RWPE2 (cell line): ENCODE measurements around the gene AIMP2.
"Not testable (repeated sequence)": the region's sequence is repeated elsewhere in the genome, so short reads cannot be mapped to it uniquely, and the experiment has no call there.

ENCODE experiments used
- ATAC-seq: fragments of 200-7000 bp; cut with Tn5 transposase; 3 replicates; pipeline ENCODE4 v1.9.1; 2021; ENCODE audit warnings: low read depth
- DNase-seq: peaks from one replicate; pipeline ENCODE4 v3.0.0-alpha.2; 2020; ENCODE audit warnings: low spot score
- H3K27ac ChIP-seq: fragments of 450-650 bp; 2 replicates; pipeline ENCODE4 v1.5.1; 2017; ENCODE audit warnings: mild to moderate bottlenecking; ENCODE audit not compliant: poor library complexity, severe bottlenecking
- H3K27me3 ChIP-seq: fragments of 250-450 bp; sonication (Bioruptor Pico); 2 replicates; pipeline ENCODE4 v1.5.1; 2021; ENCODE audit warnings: mild to moderate bottlenecking, moderate library complexity; ENCODE audit not compliant: insufficient read depth, poor library complexity, severe bottlenecking
- H3K36me3 ChIP-seq: fragments of 250-450 bp; sonication (Bioruptor Pico); 2 replicates; pipeline ENCODE4 v1.5.1; 2020; ENCODE audit warnings: low read depth, mild to moderate bottlenecking, moderate library complexity
- H3K4me1 ChIP-seq: fragments of 250-450 bp; sonication (Bioruptor Pico); 2 replicates; pipeline ENCODE4 v1.5.1; 2021; ENCODE audit warnings: mild to moderate bottlenecking, moderate library complexity; ENCODE audit not compliant: insufficient read depth, poor library complexity, severe bottlenecking
- H3K4me3 ChIP-seq: fragments of 250-450 bp; sonication (Bioruptor Pico); 2 replicates; pipeline ENCODE4 v1.5.1; 2021; ENCODE audit warnings: mild to moderate bottlenecking, moderate library complexity; ENCODE audit not compliant: severe bottlenecking
- H3K9me3 ChIP-seq: fragments of 250-450 bp; sonication (Bioruptor Pico); 2 replicates; pipeline ENCODE4 v1.5.1; 2021; ENCODE audit warnings: mild to moderate bottlenecking, moderate library complexity; ENCODE audit not compliant: severe bottlenecking
- CTCF ChIP-seq: fragments of 450-650 bp; IDR thresholded peaks from one replicate; pipeline ENCODE4 v1.5.1; 2017; ENCODE audit warnings: mild to moderate bottlenecking, moderate library complexity; ENCODE audit not compliant: poor library complexity, severe bottlenecking

Gene AIMP2

GRCh38 chr7:5997210-5997808 is 11.8 kb upstream of the AIMP2 start:
- peaks cover 80% of the 10 kb centered on the region for H3K36me3 ChIP-seq
- peaks cover 10% of the 10 kb centered on the region for H3K4me1 ChIP-seq
- H3K9me3 ChIP-seq = no peaks in the 10 kb centered on the region
- H3K27ac ChIP-seq = no peak overlapping the region
- ATAC-seq (peak; percentile 38; the same call in 1 of the 3 replicates), DNase-seq (no peak)
- H3K4me3 ChIP-seq = no peak overlapping the region
- H3K27me3 ChIP-seq = no peaks in the 10 kb centered on the region
- TF ChIP-seq CTCF = peak; percentile 78

- ATAC-seq = no peak
- H3K4me1 ChIP-seq = no peaks in the 10 kb centered on the region
- peaks cover 26% of the 10 kb centered on the region for H3K36me3 ChIP-seq
- H3K9me3 ChIP-seq = no peaks in the 10 kb centered on the region
- no peak overlapping the region for H3K27ac ChIP-seq
- no peak overlapping the region for H3K4me3 ChIP-seq
- no peak for TF ChIP-seq CTCF
- DNase-seq = no peak
- no peaks in the 10 kb centered on the region for H3K27me3 ChIP-seq
These were observed 1.7 kb upstream of the AIMP2 start for GRCh38 chr7:6007386-6007785.

GRCh38 chr7:6007835-6008590 is 1.1 kb upstream of the AIMP2 start:
- H3K9me3 ChIP-seq, ATAC-seq, H3K4me1 ChIP-seq, H3K27me3 ChIP-seq, DNase-seq: not testable (repeated sequence)
- H3K27ac ChIP-seq = peak overlapping the region; percentile 53
- H3K36me3 ChIP-seq = peaks cover 25% of the 10 kb centered on the region
- H3K4me3 ChIP-seq = peak overlapping the region; percentile 64

- H3K4me3 ChIP-seq, ATAC-seq, H3K9me3 ChIP-seq, H3K27ac ChIP-seq, DNase-seq, H3K4me1 ChIP-seq, H3K27me3 ChIP-seq: not testable (repeated sequence)
- peaks cover 29% of the 10 kb centered on the region for H3K36me3 ChIP-seq
These were observed 1.3 kb downstream of the AIMP2 start for GRCh38 chr7:6010370-6010769.

- peaks cover 14% of the 10 kb centered on the region for H3K4me1 ChIP-seq
- ATAC-seq = no peak
- H3K36me3 ChIP-seq = peaks cover 36% of the 10 kb centered on the region
- DNase-seq = no peak
- H3K9me3 ChIP-seq = no peaks in the 10 kb centered on the region
- no peaks in the 10 kb centered on the region for H3K27me3 ChIP-seq
- H3K27ac ChIP-seq = no peak overlapping the region
- TF ChIP-seq CTCF = no peak
- H3K4me3 ChIP-seq = no peak overlapping the region
These were observed 2.5 kb downstream of the AIMP2 start for GRCh38 chr7:6011541-6011940.
